Neural cell (in vitro differentiated cells): ENCODE measurements around the gene RDM1. TPM values are rescaled to one million over a fixed set of nuclear protein-coding genes. Genes with fewer than 3 reads are reported as not detected.

ENCODE experiments used
- H2AFZ ChIP-seq: fragments of 200-600, 300-800 bp; sonication (generic), shearing (Covaris generic); 2 replicates; pipeline ENCODE4 v1.6.0; 2014; ENCODE audit warnings: low read depth, mild to moderate bottlenecking, antibody characterized with exemption, low read length, moderate library complexity
- H3F3A ChIP-seq: fragments of 200-600 bp; shearing (Covaris generic); 2 replicates; pipeline ENCODE4 v1.6.1; 2016; ENCODE audit warnings: mild to moderate bottlenecking, moderate library complexity, mixed read lengths, antibody characterized with exemption, low read length; ENCODE audit not compliant: insufficient read depth, poor library complexity, severe bottlenecking
- H3K27ac ChIP-seq: fragments of 200-600, 300-800 bp; sonication (generic), shearing (Covaris generic); 2 replicates; pipeline ENCODE4 v1.5.1; 2014; ENCODE audit warnings: mild to moderate bottlenecking, low read length, moderate library complexity
- H3K27me3 ChIP-seq: fragments of 300-800, 200-600 bp; sonication (generic), shearing (Covaris generic); 2 replicates; pipeline ENCODE4 v1.6.0; 2014; ENCODE audit warnings: mild to moderate bottlenecking, low read depth, low read length, moderate library complexity; ENCODE audit not compliant: insufficient read depth
- H3K36me3 ChIP-seq: fragments of 300-800, 200-600 bp; sonication (generic), shearing (Covaris generic); 2 replicates; pipeline ENCODE4 v1.5.1; 2014; ENCODE audit warnings: mild to moderate bottlenecking, antibody characterized with exemption, low read length, moderate library complexity; ENCODE audit not compliant: insufficient read depth
- H3K4me2 ChIP-seq: fragments of 300-800, 200-600 bp; sonication (generic), shearing (Covaris generic); 2 replicates; pipeline ENCODE4 v1.6.0; 2014; ENCODE audit warnings: mild to moderate bottlenecking, low read length
- H3K4me3 ChIP-seq: fragments of 300-800, 200-600 bp; sonication (generic), shearing (Covaris generic); 2 replicates; pipeline ENCODE4 v1.5.1; 2014; ENCODE audit warnings: mild to moderate bottlenecking, low read length, moderate library complexity
- H3K79me2 ChIP-seq: fragments of 200-600 bp; shearing (Covaris generic); replicated peaks from 2 replicates; pipeline ENCODE4 v1.6.0; 2014; ENCODE audit warnings: mild to moderate bottlenecking, low read length, moderate library complexity; ENCODE audit not compliant: insufficient read depth
- H3K9ac ChIP-seq: fragments of 300-800, 200-600 bp; sonication (generic), shearing (Covaris generic); 2 replicates; pipeline ENCODE4 v1.6.1; 2016; ENCODE audit warnings: mild to moderate bottlenecking, low read length, mixed read lengths
- H3K9me2 ChIP-seq: fragments of 200-600 bp; shearing (Covaris generic); 2 replicates; pipeline ENCODE4 v1.6.1; 2016; ENCODE audit warnings: mild to moderate bottlenecking, low read length, mixed read lengths; ENCODE audit not compliant: insufficient read depth
- H3K9me3 ChIP-seq: fragments of 200-600, 300-800 bp; sonication (generic), shearing (Covaris generic); 2 replicates; pipeline ENCODE4 v1.6.1; 2016; ENCODE audit warnings: mild to moderate bottlenecking, mixed run types, low read length, moderate library complexity, mixed read lengths
- H4K20me1 ChIP-seq: fragments of 200-600 bp; shearing (Covaris generic); 2 replicates; pipeline ENCODE4 v1.6.1; 2016; ENCODE audit warnings: mild to moderate bottlenecking, mixed run types; ENCODE audit not compliant: insufficient read depth
- CTCF ChIP-seq: fragments of 450-650 bp; IDR thresholded peaks from 2 replicates; pipeline ENCODE4 v1.5.1; 2014; ENCODE audit warnings: antibody characterized with exemption, mild to moderate bottlenecking, moderate library complexity; ENCODE audit not compliant: poor library complexity, severe bottlenecking
- EP300 ChIP-seq: fragments of 450-650 bp; conservative IDR thresholded peaks from 2 replicates; pipeline ENCODE4 v1.6.1; 2014; ENCODE audit warnings: antibody characterized with exemption, mild to moderate bottlenecking, moderate library complexity; ENCODE audit not compliant: poor library complexity, severe bottlenecking
- EZH2 ChIP-seq: fragments of 200-600, 300-800 bp; shearing (Covaris generic), sonication (generic); IDR thresholded peaks from 2 replicates; pipeline ENCODE4 v1.6.1; 2014; ENCODE audit warnings: antibody characterized with exemption, low read length, borderline replicate concordance, mild to moderate bottlenecking; ENCODE audit not compliant: insufficient read depth, poor library complexity, severe bottlenecking
- MXI1 ChIP-seq: fragments of 450-650 bp; conservative IDR thresholded peaks from 2 replicates; pipeline ENCODE4 v1.6.1; 2014; ENCODE audit warnings: antibody characterized with exemption, mild to moderate bottlenecking; ENCODE audit not compliant: poor library complexity, severe bottlenecking
- POLR2AphosphoS5 ChIP-seq: IDR thresholded peaks from 2 replicates; pipeline ENCODE4 v1.6.1; 2012
- RAD21 ChIP-seq: fragments of 450-650 bp; conservative IDR thresholded peaks from 2 replicates; pipeline ENCODE4 v1.6.1; 2014; ENCODE audit warnings: antibody characterized with exemption, mild to moderate bottlenecking, moderate library complexity
- REST ChIP-seq: IDR thresholded peaks from 2 replicates; pipeline ENCODE4 v1.6.1; 2012; ENCODE audit warnings: borderline replicate concordance
- SMC3 ChIP-seq: fragments of 450-650 bp; conservative IDR thresholded peaks from 2 replicates; pipeline ENCODE4 v1.6.1; 2014; ENCODE audit warnings: antibody characterized with exemption, mild to moderate bottlenecking, moderate library complexity; ENCODE audit not compliant: poor library complexity
- TAF1 ChIP-seq: IDR thresholded peaks from 2 replicates; pipeline ENCODE4 v1.6.1; 2012; ENCODE audit warnings: low read depth
- polyA plus RNA-seq: library from polyadenylated mRNA; depleted of rRNA; stranded (reverse); fragments of >200 nt; gene quantifications from 2 replicates; pipeline ENCODE4 v1.2.3, GENCODE V29; 2014

The RDM1 gene
- polyA plus RNA-seq, 1 donor from 2014 or later: not detected

- Histone ChIP-seq H3K4me2 (no peak overlapping the region), H3K9me2 (no peaks in the 10 kb centered on the region), H3K36me3 (no peaks in the 10 kb centered on the region), H3K27me3 (no peaks in the 10 kb centered on the region), H2AFZ (no peak overlapping the region), H3K79me2 (no peaks in the 10 kb centered on the region), H3K9ac (no peak overlapping the region), H3K4me3 (no peak overlapping the region), H3K27ac (no peak overlapping the region), H4K20me1 (no peaks in the 10 kb centered on the region), H3K9me3 (no peaks in the 10 kb centered on the region), H3F3A (no peaks in the 10 kb centered on the region)
- no peak for TF ChIP-seq EZH2
- peak; percentile 95 for TF ChIP-seq RAD21
- peak; percentile 17 for TF ChIP-seq MXI1
- peak; percentile 96 for TF ChIP-seq SMC3
- TF ChIP-seq POLR2AphosphoS5: no peak
- TF ChIP-seq CTCF: peak; percentile 92
Measured at GRCh38 chr17:35969558-35970380, 39.2 kb upstream of the RDM1 start.

GRCh38 chr17:35968520-35969054, 38.0 kb upstream of the RDM1 start:
- H3K9me3 ChIP-seq: no peaks in the 10 kb centered on the region
- no peak overlapping the region for H2AFZ ChIP-seq
- no peak for TF ChIP-seq CTCF
- no peak for TF ChIP-seq EZH2
- TF ChIP-seq EP300: no peak
- TF ChIP-seq POLR2AphosphoS5: no peak
- no peak for TF ChIP-seq RAD21
- no peak for TF ChIP-seq MXI1
- TF ChIP-seq REST: no peak
- no peak for TF ChIP-seq SMC3
- TF ChIP-seq TAF1: no peak
- H3K27me3 ChIP-seq: no peaks in the 10 kb centered on the region
- no peak overlapping the region for H3K4me3 ChIP-seq
- H3K36me3 ChIP-seq: no peaks in the 10 kb centered on the region
- H3K4me2 ChIP-seq: no peak overlapping the region
- no peaks in the 10 kb centered on the region for H3K9me2 ChIP-seq
- H3K27ac ChIP-seq: no peak overlapping the region
- no peaks in the 10 kb centered on the region for H4K20me1 ChIP-seq
- no peak overlapping the region for H3K9ac ChIP-seq
- H3F3A ChIP-seq: no peaks in the 10 kb centered on the region
- H3K79me2 ChIP-seq: no peaks in the 10 kb centered on the region
